ENCODE measurements around the gene SPOCK2. TPM values are rescaled to one million over a fixed set of nuclear protein-coding genes. Genes with fewer than 3 reads are reported as not detected.

The SPOCK2 gene
- total RNA-seq, 4 donors from 2014 or later, result 2.1 to 9.9 (median 5.0) TPM

- no peak for DNase-seq (ENCODE audit: low spot score in 2 of 2)
- H3K27me3 ChIP-seq, result no peaks in the 10 kb centered on the region
- H3K9me3 ChIP-seq, result no peaks in the 10 kb centered on the region
- peaks cover 5 to 89% (median 47%) of the 10 kb centered on the region in 4 donors for H3K4me1 ChIP-seq
- peak overlapping the region in 2 of 4 donors; percentile 92 to 96 for H3K27ac ChIP-seq
- TF ChIP-seq POLR2A (IDR thresholded peaks at IDR 0.05), result no peak
- no peak for TF ChIP-seq EP300 (IDR thresholded peaks at IDR 0.05)
- no peak for TF ChIP-seq CTCF (IDR thresholded peaks at IDR 0.05)
- no peak overlapping the region for H3K4me3 ChIP-seq
- peaks cover 0 to 18% (median 0%) of the 10 kb centered on the region in 3 donors for H3K36me3 ChIP-seq
- 49 to 54% methylated on average over 2 of the region's 2 CpGs for WGBS, 2 donors
These were observed 74.2 kb downstream of the SPOCK2 start for GRCh38 chr10:72014197-72014596.

- WGBS, 2 donors, result 72 to 75% methylated on average over 13 of the region's 13 CpGs
- peaks cover 0 to 21% (median 0%) of the 10 kb centered on the region in 3 donors for H3K36me3 ChIP-seq
- TF ChIP-seq CTCF (IDR thresholded peaks at IDR 0.05) (no peak), EP300 (IDR thresholded peaks at IDR 0.05) (no peak), POLR2A (IDR thresholded peaks at IDR 0.05) (no peak)
- no peak overlapping the region for H3K4me3 ChIP-seq
- no peaks in the 10 kb centered on the region for H3K9me3 ChIP-seq
- peak overlapping the region in 2 of 4 donors; percentile 92 to 96 for H3K27ac ChIP-seq
- DNase-seq (ENCODE audit: low spot score in 2 of 2), result no peak
- peaks cover 5 to 98% (median 55%) of the 10 kb centered on the region in 4 donors for H3K4me1 ChIP-seq
- H3K27me3 ChIP-seq, result no peaks in the 10 kb centered on the region
These were observed 75.0 kb downstream of the SPOCK2 start for GRCh38 chr10:72013202-72013945.

GRCh38 chr10:72012796-72013195, 75.6 kb downstream of the SPOCK2 start:
- TF ChIP-seq POLR2A (IDR thresholded peaks at IDR 0.05) (no peak), EP300 (IDR thresholded peaks at IDR 0.05) (no peak), CTCF (IDR thresholded peaks at IDR 0.05) (no peak)
- Histone ChIP-seq H3K27ac (peak overlapping the region; percentile 35 to 96 (median 74)), H3K4me3 (no peak overlapping the region), H3K27me3 (no peaks in the 10 kb centered on the region), H3K36me3 (peaks cover 0 to 26% (median 0%) of the 10 kb centered on the region in 3 donors), H3K9me3 (no peaks in the 10 kb centered on the region), H3K4me1 (peaks cover 5 to 100% (median 59%) of the 10 kb centered on the region in 4 donors)
- WGBS, 2 donors, result 79 to 81% methylated on average over 7 of the region's 7 CpGs
- no peak for DNase-seq (ENCODE audit: low spot score in 2 of 2)

- peaks cover 0 to 34% (median 0%) of the 10 kb centered on the region in 3 donors for H3K36me3 ChIP-seq
- TF ChIP-seq POLR2A (IDR thresholded peaks at IDR 0.05) (no peak), CTCF (IDR thresholded peaks at IDR 0.05) (no peak), EP300 (IDR thresholded peaks at IDR 0.05) (no peak)
- H3K4me1 ChIP-seq, result peaks cover 5 to 100% (median 58%) of the 10 kb centered on the region in 4 donors
- peak overlapping the region; percentile 35 to 96 (median 74) for H3K27ac ChIP-seq
- H3K9me3 ChIP-seq, result no peaks in the 10 kb centered on the region
- no peaks in the 10 kb centered on the region for H3K27me3 ChIP-seq
- no peak for DNase-seq (ENCODE audit: low spot score in 2 of 2)
- H3K4me3 ChIP-seq, result no peak overlapping the region
- 84 to 89% methylated on average over 7 of the region's 7 CpGs for WGBS, 2 donors
These were observed 76.3 kb downstream of the SPOCK2 start for GRCh38 chr10:72011976-72012512.

GRCh38 chr10:72011468-72011867, 76.9 kb downstream of the SPOCK2 start:
- no peak for DNase-seq (ENCODE audit: low spot score in 2 of 2)
- Histone ChIP-seq H3K9me3 (no peaks in the 10 kb centered on the region), H3K27me3 (no peaks in the 10 kb centered on the region), H3K36me3 (peaks cover 0 to 35% (median 0%) of the 10 kb centered on the region in 3 donors), H3K27ac (peak overlapping the region; percentile 35 to 96 (median 86)), H3K4me1 (peaks cover 5 to 100% (median 58%) of the 10 kb centered on the region in 4 donors), H3K4me3 (no peak overlapping the region)
- peak in 1 of 2 donors; percentile 60 for TF ChIP-seq EP300 (IDR thresholded peaks at IDR 0.05)
- no peak for TF ChIP-seq POLR2A (IDR thresholded peaks at IDR 0.05)
- TF ChIP-seq CTCF (IDR thresholded peaks at IDR 0.05), result no peak
- WGBS, 2 donors, result 64 to 68% methylated on average over 8 of the region's 8 CpGs
